GM18526 (cell line): ENCODE results near the gene TSHZ3.

Experiments
- POLR2A ChIP-seq: IDR thresholded peaks from 3 replicates; pipeline ENCODE4 v1.6.1; 2011; ENCODE audit not compliant: insufficient read length; ENCODE audit errors: extremely low read depth

Gene TSHZ3

DNA sequence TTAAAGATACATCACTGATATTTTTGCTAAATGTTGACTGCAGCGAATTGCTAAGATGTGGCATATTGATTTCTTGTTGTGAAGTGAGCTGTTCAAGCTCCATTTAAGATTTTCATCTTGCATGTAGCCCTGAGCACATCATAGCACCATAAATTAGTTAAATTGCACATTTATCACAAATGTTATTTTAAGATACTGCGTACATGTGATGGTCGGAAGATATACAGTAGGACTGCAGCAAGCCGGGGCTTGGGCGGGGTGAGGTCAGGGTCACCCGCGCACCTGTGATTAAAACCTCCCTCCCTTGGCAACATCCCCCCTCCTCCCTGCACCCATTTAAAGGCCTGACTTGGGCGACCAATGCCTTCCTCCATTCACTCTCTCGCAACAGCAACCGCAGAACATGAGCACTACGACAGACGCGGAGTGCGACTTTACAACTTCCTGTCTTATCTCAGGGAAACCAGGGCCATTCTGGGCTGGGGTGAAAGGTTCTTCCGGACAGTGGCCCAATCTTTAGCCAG is 76.6 kb downstream of the TSHZ3 start:
- TF ChIP-seq POLR2A: no peak

DNA sequence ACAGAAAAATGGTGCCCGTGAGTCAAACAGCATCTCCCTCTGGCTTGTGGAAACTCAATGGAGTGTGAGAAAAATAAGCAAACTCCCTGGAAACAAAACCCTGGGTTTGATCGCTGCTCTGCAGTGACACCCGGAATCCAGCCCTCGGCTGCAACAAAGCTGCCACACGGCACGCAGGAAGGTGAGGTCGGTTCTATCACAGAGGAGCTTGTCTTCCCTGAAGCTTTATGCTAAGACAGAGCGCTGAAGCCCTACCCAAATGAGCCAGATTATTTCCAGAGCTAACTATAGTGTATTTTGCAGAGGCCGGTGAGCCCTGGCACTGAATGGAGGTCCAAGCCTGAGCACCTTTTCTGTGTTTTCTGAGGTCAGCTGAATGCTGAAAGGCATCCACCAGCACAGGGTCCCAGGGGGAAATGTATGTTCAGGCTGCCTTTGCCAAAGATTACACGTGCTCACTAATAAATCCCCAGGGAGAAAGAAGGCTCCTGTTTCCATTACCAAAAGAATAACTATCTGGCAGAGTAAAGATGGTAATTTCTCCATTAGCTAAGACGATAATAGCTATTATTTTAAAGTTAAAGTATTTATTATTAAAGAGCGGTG is 77.8 kb downstream of the TSHZ3 start:
- no peak for TF ChIP-seq POLR2A

DNA sequence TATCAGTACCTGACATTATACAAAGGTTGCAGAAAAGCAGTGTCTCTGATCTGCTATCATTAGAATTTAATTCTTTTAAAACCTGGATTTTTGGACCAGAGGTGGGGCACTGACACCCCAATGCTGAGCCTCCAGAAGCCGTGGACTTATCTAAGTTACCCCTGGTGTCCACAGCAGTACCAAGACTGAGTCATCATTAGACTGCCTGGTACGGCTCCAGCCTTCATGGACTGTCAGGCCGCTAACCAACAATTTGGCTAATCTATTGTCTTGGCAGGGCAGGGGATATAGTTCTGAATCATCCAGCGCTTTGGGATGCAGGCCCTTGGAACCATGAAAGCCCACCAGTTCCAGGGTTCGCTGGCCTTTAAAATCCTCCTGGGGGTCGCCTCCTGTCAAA is 78.3 kb downstream of the TSHZ3 start:
- TF ChIP-seq POLR2A: no peak

DNA sequence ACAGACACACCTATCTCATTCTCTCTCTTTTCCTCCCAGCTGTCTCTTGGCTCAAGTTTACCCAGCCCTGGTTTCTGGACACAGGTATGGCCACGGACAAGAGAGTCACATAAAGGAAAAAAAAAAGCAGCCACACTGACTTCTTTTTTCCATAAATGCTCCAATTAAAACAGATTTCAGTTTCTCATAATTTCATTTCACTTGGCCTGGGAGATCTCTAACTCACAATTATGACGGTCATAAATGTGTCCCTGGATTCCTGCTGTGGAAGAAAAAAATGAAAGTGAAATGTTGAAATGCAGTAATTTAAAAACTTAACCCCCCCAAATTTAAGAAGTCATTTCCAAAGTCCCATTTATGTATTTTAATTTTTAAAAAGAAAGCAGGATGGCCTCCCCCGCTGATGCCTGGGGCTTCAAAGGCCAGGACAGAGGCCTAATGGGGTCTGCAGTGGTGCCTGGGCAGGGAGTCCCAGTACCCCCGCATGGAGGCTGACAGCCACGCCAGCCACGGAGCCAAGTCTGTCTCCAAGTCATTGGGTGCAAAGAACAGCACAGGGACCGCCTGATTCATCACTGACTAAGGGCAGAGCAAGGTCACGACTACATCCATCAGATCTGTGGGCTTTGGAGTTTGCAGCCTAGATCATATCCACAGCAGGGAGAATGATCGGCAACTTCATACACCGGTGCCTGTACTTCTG is 79.7 kb downstream of the TSHZ3 start:
- no peak for TF ChIP-seq POLR2A

DNA sequence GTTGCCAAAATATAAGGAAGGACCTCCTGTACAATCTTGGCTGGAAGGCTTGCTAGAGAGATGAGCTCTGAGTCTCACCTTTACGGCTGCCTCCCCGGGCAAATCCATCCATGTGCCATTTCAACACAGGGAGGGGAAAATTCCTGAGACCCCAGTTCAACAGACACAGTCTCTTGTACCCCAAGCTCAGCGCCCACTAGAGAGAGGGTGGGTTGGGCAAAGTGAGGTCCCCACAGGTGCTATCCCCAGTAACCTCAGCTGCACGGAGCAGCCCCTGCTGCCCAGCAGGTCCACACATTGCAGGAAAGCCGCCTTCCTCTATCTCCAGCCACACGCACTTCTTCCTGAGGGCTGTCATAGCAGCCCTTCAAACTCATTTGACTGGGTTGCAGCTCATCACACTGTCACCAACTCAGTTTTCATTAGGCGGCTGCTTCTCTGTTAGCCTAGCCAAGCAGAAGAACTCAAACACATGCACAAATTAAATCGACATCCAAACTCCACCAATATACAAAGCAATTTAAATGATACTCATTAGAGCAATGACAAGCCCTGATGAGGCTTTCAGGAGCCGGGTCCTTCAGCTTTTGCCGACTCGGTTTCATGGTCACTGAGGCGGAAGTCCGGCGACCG is 80.4 kb downstream of the TSHZ3 start:
- no peak for TF ChIP-seq POLR2A

DNA sequence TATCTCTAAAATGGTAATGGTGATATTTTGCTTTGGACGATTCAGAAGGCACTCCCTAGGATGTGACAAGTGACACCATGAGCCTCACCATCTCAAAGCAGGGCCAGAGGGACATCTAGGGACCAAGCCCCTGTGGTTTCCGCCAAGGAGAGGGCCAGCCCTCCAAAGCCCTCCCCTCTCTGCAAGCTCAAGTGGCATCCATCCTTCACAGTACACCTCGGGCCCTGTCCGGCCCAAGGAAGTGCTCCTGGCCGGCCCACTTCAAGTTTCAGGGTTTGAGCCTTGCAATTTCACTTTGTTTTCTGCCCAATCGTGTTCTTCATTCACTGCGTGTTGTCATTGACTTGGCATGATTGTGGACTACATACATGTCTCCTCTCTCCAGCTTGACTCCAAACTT is 82.5 kb downstream of the TSHZ3 start:
- TF ChIP-seq POLR2A: no peak

DNA sequence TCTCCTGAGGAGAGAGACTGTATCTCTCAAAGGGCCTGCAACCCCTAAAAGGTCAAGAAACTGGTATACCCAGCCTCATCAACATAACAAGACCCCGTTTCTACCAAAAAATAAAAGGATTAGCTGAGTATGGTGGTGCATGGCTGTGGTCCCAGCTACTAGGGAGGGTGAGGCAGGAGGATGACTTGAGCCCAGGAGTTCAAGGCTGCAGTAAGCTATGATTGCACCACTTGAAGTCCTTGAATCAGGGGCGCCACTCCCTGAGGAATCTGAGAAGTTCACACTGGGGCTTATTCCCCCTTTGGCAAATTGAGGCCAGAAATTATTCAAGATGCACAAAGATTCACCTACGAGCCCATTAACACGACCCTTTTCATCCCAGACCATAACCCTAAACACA is 83.0 kb downstream of the TSHZ3 start:
- TF ChIP-seq POLR2A: no peak

DNA sequence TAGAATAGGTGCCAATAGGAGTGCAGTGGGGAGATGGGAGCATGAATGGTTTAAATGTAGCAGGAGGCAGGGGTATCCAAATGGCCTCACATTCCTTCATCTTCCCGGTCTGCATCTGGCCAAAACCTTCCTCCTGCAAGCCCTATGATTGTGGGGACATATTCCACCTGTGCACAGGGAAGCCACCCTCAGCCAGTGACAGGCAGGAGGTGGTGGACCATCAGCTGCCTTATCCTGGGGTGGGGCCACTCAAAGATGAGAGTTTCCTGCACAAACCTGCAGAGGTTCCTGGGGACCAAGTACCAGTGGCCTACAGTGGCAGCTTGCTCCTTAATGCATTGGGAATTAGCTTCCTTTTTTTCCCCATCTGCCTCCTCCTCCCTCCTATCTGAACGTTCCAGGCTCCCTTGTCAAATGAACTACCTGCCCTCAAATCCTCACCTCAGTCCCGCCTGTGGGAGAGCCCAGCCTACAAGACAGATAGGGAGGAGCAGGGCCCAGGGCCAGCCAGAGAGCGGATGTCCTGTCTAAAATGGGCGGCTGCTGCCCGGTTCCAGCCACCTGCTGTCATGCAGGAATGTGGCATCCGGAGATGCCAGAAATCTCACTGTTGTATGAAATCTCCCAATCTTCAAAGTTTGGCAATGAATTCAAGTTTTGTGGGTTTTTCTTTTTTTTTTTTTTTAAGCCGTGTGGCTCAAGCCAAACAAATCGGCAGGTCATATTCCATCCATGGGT is 85.0 kb downstream of the TSHZ3 start:
- TF ChIP-seq POLR2A: no peak

DNA sequence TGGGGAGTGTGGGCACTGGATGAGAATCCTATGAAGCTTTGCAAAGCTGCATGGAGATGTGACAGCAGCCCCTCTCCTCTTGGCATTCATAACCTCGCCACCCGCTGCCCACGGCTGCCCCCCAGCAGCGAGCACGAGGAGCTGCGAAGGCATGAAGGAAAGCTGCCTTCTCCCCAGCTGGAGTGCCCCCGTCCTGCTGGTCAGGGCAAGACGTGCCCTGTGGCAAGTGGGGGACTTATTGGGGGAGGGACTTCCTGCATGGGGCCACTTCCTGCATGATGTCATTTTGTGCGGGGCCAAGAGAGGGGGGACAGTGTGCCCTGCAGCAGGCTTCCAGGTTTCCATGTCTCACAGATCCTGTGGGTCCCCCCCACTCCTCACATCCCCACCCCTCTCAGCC is 85.9 kb downstream of the TSHZ3 start:
- TF ChIP-seq POLR2A: no peak

DNA sequence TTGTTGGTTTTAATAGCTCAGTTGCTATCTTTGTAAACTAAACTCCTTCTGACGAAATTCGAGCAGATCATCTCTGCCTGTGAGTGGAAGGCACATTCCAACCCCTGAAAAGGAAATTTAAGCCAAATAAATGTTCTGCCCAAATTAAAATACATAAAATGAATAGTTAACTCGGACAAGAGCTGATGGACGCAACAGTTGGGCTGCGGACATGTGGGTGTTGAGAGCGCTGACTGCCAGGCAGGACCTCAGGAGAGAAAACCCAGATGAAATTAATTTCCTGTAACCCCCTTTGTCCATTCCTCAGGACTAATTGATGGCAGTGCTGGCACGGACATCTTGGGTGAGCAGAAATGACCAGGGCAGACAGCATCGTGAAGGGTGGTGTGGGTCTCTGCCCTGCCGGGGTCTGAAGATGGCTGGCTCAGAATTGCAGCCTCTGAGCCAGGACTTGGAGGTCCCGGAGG is 86.5 kb downstream of the TSHZ3 start:
- no peak for TF ChIP-seq POLR2A

DNA sequence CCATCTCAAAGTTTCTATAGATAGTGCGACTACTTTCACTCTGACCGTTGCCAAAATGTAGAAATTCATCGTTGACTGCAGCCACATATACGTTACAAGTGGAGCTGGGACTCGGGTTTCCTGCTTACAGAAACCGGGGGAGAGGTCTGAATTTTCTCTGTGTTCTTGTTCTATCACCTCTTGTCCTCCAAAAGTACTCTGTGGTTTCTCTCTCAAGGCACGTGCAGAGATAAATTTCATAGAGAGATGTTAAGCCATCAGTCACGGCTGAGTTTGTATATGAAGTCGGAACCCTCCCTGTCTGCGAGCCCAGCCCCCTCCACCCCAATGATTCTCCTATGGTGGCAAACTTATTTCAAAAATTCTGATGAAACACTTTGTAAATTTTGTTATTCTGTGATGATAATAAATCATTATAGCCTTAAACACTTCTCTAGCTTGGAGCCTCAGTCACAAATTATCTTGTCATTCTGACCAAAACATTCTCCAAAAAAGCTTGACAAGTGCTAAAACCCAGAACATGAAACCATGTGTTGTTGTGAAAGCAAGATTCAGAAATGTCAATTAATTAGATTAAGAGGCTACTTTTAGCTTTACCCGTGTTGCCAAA is 87.5 kb downstream of the TSHZ3 start:
- TF ChIP-seq POLR2A: no peak

DNA sequence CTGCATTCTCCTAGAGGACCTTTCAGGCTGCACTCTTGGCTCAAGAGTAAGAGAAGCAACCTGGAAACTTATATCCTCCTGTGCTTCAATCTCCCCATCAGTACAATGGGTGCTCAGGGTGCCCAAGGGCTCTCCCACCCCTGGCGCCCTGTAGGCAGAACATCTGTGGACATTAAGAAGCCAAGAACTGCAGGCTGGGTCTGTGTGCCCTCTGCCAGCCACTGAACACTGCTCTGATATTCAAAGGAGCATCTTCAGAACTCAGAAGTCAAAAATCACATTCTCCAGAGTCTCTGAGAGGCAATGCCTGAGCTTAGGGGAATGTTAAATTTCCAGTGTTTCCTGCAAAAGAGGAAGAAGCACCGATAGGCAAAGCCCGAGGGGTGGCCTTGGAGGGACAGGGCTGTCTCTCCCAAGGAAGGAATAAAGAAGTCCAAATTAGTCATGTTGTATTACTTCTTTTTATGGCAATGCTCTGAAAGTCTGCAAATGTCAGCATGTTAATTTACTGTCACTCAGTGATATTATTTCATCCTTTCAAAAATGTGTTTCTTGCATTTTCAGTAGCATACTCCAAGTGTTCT is 88.1 kb downstream of the TSHZ3 start:
- no peak for TF ChIP-seq POLR2A

DNA sequence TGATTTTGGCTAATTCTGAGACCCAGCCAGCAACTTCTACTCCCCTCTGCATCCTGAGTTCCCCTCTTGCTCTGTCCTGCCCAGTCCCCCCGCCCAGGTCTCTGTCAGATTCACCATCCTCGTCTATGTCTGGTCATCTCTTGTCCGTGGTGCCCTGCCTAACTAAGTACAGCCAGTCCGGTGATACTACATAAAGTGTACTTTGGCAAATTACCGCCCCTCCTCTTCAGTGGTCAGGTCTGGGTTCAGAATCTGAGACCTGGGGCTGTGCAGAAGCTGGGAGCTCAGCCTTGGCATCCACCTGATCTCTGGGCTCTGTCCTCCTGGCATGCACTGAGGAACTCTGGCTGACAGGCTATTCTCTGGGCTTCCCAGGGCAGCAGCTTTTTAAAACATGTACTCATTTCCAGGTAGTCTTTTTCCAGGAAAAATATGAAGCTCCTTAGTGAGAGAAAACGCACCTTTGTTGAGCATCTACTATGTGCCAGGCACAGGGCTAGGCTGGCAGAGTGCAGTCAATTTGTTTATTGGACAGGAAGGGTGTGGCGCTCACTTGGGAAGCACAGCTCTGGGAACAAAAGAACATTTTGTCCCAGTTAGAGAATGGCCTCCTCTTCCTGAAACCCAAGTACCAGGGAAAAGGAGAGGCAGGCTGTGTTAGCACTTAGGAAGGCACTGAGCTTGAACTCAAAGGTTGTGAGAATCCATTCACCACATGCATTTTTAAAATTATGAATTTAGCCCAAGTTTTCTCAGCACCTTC is 88.9 kb downstream of the TSHZ3 start:
- no peak for TF ChIP-seq POLR2A
